Caco-2 (cell line): ENCODE measurements around the gene CERT1. TPM values are rescaled to one million over a fixed set of nuclear protein-coding genes. Genes with fewer than 3 reads are reported as not detected.

Experiments used
- BruUV-seq: library from RNA; stranded (reverse); fragments of 400-500 nt; replicated peaks from 2 replicates; lab custom pipeline; 2021; lab: Mats Ljungman, UMichigan
- CTCF ChIA-PET: fragments of 300-600 bp; sonication (Branson Sonifier 250); formaldehyde crosslinking; loops from one replicate; lab custom pipeline; 2022; ENCODE audit warnings: antibody characterized with exemption; lab: Charles Lee
- POLR2A ChIA-PET: fragments of 300-600 bp; sonication (Branson Sonifier 250); formaldehyde crosslinking; loops from one replicate; lab custom pipeline; 2022; ENCODE audit warnings: antibody characterized with exemption; lab: Charles Lee
- DNase-seq, 2 experiments: peaks; one replicate each; pipeline versions ENCODE4 v3.0.0 to v3.0.0-alpha.2; 2020 to 2022
- H3K27me3 ChIP-seq: replicated peaks from 2 replicates; pipeline ENCODE4 v1.6.0; 2011; ENCODE audit warnings: low read length; ENCODE audit not compliant: control insufficient read depth, insufficient read depth
- H3K36me3 ChIP-seq: 2 replicates; pipeline ENCODE4 v1.5.1; 2011; ENCODE audit warnings: low read length; ENCODE audit not compliant: control insufficient read depth, insufficient read depth
- H3K4me1 ChIP-seq: fragments of 250-450 bp; sonication (Bioruptor Pico); 2 replicates; pipeline ENCODE4 v1.5.1; 2020; ENCODE audit warnings: mild to moderate bottlenecking
- H3K4me3 ChIP-seq: 2 replicates; pipeline ENCODE4 v1.5.1; 2011; ENCODE audit warnings: low read depth, mild to moderate bottlenecking, control low read depth, low read length
- H3K9me3 ChIP-seq: fragments of 250-450 bp; sonication (Bioruptor Pico); 2 replicates; pipeline ENCODE4 v1.5.1; 2020; ENCODE audit warnings: mild to moderate bottlenecking, moderate library complexity
- H3K27ac Mint-ChIP-seq: one replicate; pipeline ENCODE4 v1.8.0; 2022; ENCODE audit warnings: mixed read lengths; ENCODE audit not compliant: unreplicated experiment
- H3K27me3 Mint-ChIP-seq: one replicate; pipeline ENCODE4 v1.8.0; 2022; ENCODE audit warnings: mixed read lengths; ENCODE audit not compliant: insufficient read depth, unreplicated experiment
- H3K36me3 Mint-ChIP-seq: one replicate; pipeline ENCODE4 v1.8.0; 2022; ENCODE audit warnings: mild to moderate bottlenecking, mixed read lengths; ENCODE audit not compliant: insufficient read depth, unreplicated experiment
- H3K4me1 Mint-ChIP-seq: one replicate; pipeline ENCODE4 v1.8.0; 2022; ENCODE audit warnings: low read depth, mixed read lengths; ENCODE audit not compliant: unreplicated experiment
- H3K4me3 Mint-ChIP-seq: one replicate; pipeline ENCODE4 v1.8.0; 2022; ENCODE audit warnings: mild to moderate bottlenecking, moderate library complexity, mixed read lengths; ENCODE audit not compliant: unreplicated experiment
- H3K9me3 Mint-ChIP-seq: one replicate; pipeline ENCODE4 v1.8.0; 2022; ENCODE audit warnings: mixed read lengths; ENCODE audit not compliant: unreplicated experiment
- intact Hi-C: fragments of 100-400 bp; cut with micrococcal nuclease; formaldehyde crosslinking; loops from one replicate; pipeline ENCODE4 v1.10.0; 2022; ENCODE audit not compliant: unreplicated experiment
- total RNA-seq: library from RNA; stranded (reverse); gene quantifications from 2 replicates; pipeline ENCODE4 v1.2.3, GENCODE V29; 2022
- TF ChIP-seq, protein P1 (sequence below), 2 experiments: fragments of 200-600 bp in 1 of 2; IDR thresholded peaks; 1 replicate in 1 of 2; 2 replicates in 1 of 2; pipeline versions ENCODE4 v1.5.1 to v1.8.0; 2011 to 2022; ENCODE audit warnings: antibody characterized with exemption in 1 of 2, control low read depth in 1 of 2, inconsistent platforms in 1 of 2, low read depth in 1 of 2, low read length in 1 of 2, mild to moderate bottlenecking in 1 of 2, moderate library complexity in 1 of 2; ENCODE audit not compliant: insufficient read depth in 1 of 2, severe bottlenecking in 1 of 2, unreplicated experiment in 1 of 2

CERT1 gene
- total RNA-seq, 1 experiment from 2014 or later = 44.3 TPM

DNA sequence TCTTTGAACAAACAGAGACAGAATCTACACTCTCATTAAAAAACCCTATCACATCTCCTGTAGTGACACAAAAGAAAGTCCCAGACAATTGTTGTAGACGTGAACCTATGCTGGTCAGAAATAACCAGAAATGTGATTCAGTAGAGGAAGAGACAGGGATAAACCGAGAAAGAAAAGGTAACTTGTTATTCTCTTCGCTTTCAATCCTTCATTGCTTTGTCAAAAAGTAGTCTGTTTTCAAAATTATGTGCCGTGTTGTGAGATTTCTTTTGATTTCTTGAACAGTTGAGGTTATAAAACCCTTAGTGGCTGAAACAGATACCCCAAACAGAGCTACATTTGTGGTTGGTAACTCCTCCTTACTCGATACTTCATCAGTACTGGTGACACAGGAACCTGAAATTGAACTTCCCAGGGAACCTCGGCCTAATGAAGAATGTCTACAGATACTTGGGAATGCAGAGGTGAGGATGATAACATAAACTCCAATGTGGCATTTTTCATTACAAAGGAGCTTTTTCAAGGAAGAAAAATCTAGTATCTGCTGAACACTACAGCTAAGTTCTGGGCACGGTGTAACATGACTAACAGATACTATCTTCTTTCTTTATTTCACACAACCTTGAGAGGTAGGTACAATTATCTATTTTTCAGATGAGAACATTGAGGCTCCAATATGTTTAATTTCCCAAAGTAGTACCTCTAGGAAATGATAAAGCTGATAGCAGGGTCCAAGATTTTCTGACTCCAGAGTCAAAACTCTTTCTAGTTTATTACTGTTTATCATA lies 160.1 kb downstream of the CERT1 start:
- Mint-ChIP-seq H3K4me1 (no peaks in the 10 kb centered on the region), H3K4me3 (no peak overlapping the region), H3K27ac (no peak overlapping the region), H3K27me3 (no peaks in the 10 kb centered on the region), H3K9me3 (no peaks in the 10 kb centered on the region), H3K36me3 (peaks cover 86% of the 10 kb centered on the region)
- peaks cover 4% of the 10 kb centered on the region for H3K36me3 ChIP-seq
- intact Hi-C loops = no loop called here
- no peaks in the 10 kb centered on the region for H3K27me3 ChIP-seq
- ChIA-PET POLR2A (interaction anchor here (1.0 kb wide), 1 partner anchor 14 kb away, joined by 3 read pairs; the partner anchor contains the start of gene HMGCR), CTCF (interaction anchor here (1.0 kb wide), 1 partner anchor 10 kb away, joined by 3 read pairs; no protein-coding TSS in a partner anchor)
- no peaks in the 10 kb centered on the region for H3K4me1 ChIP-seq
- no peak overlapping the region for H3K4me3 ChIP-seq
- H3K9me3 ChIP-seq = no peaks in the 10 kb centered on the region
- TF ChIP-seq, protein P1, sequence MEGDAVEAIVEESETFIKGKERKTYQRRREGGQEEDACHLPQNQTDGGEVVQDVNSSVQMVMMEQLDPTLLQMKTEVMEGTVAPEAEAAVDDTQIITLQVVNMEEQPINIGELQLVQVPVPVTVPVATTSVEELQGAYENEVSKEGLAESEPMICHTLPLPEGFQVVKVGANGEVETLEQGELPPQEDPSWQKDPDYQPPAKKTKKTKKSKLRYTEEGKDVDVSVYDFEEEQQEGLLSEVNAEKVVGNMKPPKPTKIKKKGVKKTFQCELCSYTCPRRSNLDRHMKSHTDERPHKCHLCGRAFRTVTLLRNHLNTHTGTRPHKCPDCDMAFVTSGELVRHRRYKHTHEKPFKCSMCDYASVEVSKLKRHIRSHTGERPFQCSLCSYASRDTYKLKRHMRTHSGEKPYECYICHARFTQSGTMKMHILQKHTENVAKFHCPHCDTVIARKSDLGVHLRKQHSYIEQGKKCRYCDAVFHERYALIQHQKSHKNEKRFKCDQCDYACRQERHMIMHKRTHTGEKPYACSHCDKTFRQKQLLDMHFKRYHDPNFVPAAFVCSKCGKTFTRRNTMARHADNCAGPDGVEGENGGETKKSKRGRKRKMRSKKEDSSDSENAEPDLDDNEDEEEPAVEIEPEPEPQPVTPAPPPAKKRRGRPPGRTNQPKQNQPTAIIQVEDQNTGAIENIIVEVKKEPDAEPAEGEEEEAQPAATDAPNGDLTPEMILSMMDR (IDR thresholded peaks at IDR 0.05; ENCODE audit: insufficient read depth in 1 of 2, low read depth in 1 of 2, low read length in 1 of 2, severe bottlenecking in 1 of 2, unreplicated experiment in 1 of 2) = no peak
- no peak for DNase-seq
- BruUV-seq = TSS peak; percentile 9

DNA sequence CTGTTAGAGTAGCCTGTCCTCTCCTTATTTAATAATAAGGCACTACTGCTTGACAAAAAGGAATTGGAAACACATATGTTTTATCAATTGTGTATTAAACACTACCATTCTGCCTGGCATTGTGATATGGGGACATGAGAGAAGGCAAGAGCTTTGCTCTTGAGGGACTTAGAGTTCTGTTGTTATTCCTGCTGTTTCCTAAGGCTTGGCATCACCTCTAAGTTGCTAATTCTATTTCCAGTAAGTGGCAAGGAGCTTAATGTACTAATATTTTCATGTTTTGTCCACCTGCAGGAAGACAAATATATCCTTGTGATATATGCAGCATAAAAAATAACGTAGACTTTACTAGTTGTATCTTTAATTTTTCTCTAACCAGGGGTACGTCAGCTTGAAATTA lies 161.8 kb downstream of the CERT1 start:
- Histone ChIP-seq H3K27me3 (no peaks in the 10 kb centered on the region), H3K36me3 (peaks cover 3% of the 10 kb centered on the region), H3K4me3 (no peak overlapping the region), H3K4me1 (no peaks in the 10 kb centered on the region), H3K9me3 (no peaks in the 10 kb centered on the region)
- POLR2A ChIA-PET = no interaction called here
- H3K36me3 Mint-ChIP-seq = peaks cover 88% of the 10 kb centered on the region
- no peak for DNase-seq
- H3K9me3 Mint-ChIP-seq = no peaks in the 10 kb centered on the region
- H3K4me1 Mint-ChIP-seq = no peaks in the 10 kb centered on the region
- CTCF ChIA-PET = no interaction called here
- TF ChIP-seq, protein P1 (IDR thresholded peaks at IDR 0.05; ENCODE audit: insufficient read depth in 1 of 2, low read depth in 1 of 2, low read length in 1 of 2, severe bottlenecking in 1 of 2, unreplicated experiment in 1 of 2) = no peak
- no peak overlapping the region for H3K27ac Mint-ChIP-seq
- intact Hi-C loops = no loop called here
- no peak overlapping the region for H3K4me3 Mint-ChIP-seq
- no peaks in the 10 kb centered on the region for H3K27me3 Mint-ChIP-seq
- no TSS peak for BruUV-seq

DNA sequence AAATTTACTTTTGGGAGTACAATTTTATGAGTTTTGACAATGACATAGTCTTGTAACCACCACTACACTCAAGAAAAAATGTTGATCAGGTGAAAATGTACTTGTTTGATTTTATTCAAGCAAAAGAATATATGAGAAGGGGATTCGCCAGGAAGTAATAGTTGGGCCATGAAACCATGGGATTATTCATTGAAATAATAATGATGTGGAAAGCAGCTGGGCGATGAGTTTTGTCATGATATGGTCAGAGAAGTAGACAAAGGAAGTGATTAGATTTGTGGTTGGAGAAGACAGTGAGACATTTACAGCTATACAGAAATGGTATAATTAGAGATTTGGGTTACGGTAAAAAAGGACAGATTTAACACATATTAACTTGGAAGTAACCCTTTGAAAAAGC lies 163.2 kb downstream of the CERT1 start:
- intact Hi-C loops = no loop called here

More for the DNA sequence above, 163.2 kb downstream of the CERT1 start:
- no peaks in the 10 kb centered on the region for H3K4me1 ChIP-seq
- H3K27ac Mint-ChIP-seq = no peak overlapping the region
- H3K36me3 Mint-ChIP-seq = peaks cover 90% of the 10 kb centered on the region
- H3K36me3 ChIP-seq = peaks cover 3% of the 10 kb centered on the region
- no peaks in the 10 kb centered on the region for H3K27me3 Mint-ChIP-seq
- H3K9me3 ChIP-seq = no peaks in the 10 kb centered on the region
- no peaks in the 10 kb centered on the region for H3K4me1 Mint-ChIP-seq
- H3K4me3 ChIP-seq = no peak overlapping the region
- no peak for DNase-seq
- no peaks in the 10 kb centered on the region for H3K27me3 ChIP-seq
- no peak overlapping the region for H3K4me3 Mint-ChIP-seq
- BruUV-seq = no TSS peak
- ChIA-PET POLR2A (no interaction called here), CTCF (no interaction called here)
- no peaks in the 10 kb centered on the region for H3K9me3 Mint-ChIP-seq
- TF ChIP-seq, protein P1 (IDR thresholded peaks at IDR 0.05; ENCODE audit: insufficient read depth in 1 of 2, low read depth in 1 of 2, low read length in 1 of 2, severe bottlenecking in 1 of 2, unreplicated experiment in 1 of 2) = no peak
